Measurements from ENCODE around the gene NDOR1.

The NDOR1 gene

DNA sequence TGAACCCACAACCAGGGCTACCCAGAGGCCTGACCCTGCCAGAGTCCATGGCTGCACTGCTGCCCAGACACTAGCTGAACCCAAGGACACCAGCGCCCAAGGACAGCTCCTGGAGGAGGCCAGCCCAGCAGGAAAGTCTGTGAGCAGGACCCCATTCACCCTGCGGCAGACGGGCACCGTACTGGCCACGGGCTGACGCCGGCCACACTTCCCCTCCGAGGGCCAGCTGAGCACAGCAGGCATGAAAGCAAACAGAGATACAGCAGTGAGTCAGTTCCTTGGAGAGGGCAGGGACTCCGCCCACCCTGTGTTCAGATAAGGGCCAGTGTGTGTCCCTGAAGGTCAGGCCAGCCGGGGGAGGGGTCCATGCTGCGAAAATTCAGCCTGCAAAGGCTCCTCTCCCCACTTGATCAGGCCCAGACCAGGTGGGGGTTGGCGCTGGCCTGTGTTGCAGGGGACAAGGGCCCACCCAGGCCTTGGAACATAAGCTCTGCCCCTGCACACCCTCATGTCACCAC, 13.3 kb downstream of the NDOR1 start:
- H3K9me3 ChIP-seq (ENCODE audit: insufficient read depth, low read length), result no peaks in the 10 kb centered on the region
- H3K9ac ChIP-seq (ENCODE audit: low read length), result no peak overlapping the region
- no peak overlapping the region for H3K4me3 ChIP-seq (ENCODE audit: insufficient read depth, low read length, poor library complexity, severe bottlenecking)
- no peaks in the 10 kb centered on the region for H3K36me3 ChIP-seq (ENCODE audit: low read length)
- no peaks in the 10 kb centered on the region for H3K9me2 ChIP-seq (replicated peaks; ENCODE audit: insufficient read depth, low read length)
- no peak overlapping the region for H3K4me2 ChIP-seq (ENCODE audit: low read depth, low read length, poor library complexity, severe bottlenecking)
- no peaks in the 10 kb centered on the region for H4K20me1 ChIP-seq (ENCODE audit: low read depth, low read length)
- H2AFZ ChIP-seq (ENCODE audit: low read depth, low read length, severe bottlenecking), result no peak overlapping the region
- H3K27ac ChIP-seq (ENCODE audit: low read depth, low read length), result no peak overlapping the region
- no peaks in the 10 kb centered on the region for H3F3A ChIP-seq (ENCODE audit: insufficient read depth)
- no peaks in the 10 kb centered on the region for H3K27me3 ChIP-seq (ENCODE audit: low read length)
- TF ChIP-seq, protein P1, sequence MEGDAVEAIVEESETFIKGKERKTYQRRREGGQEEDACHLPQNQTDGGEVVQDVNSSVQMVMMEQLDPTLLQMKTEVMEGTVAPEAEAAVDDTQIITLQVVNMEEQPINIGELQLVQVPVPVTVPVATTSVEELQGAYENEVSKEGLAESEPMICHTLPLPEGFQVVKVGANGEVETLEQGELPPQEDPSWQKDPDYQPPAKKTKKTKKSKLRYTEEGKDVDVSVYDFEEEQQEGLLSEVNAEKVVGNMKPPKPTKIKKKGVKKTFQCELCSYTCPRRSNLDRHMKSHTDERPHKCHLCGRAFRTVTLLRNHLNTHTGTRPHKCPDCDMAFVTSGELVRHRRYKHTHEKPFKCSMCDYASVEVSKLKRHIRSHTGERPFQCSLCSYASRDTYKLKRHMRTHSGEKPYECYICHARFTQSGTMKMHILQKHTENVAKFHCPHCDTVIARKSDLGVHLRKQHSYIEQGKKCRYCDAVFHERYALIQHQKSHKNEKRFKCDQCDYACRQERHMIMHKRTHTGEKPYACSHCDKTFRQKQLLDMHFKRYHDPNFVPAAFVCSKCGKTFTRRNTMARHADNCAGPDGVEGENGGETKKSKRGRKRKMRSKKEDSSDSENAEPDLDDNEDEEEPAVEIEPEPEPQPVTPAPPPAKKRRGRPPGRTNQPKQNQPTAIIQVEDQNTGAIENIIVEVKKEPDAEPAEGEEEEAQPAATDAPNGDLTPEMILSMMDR (IDR thresholded peaks at IDR 0.05; ENCODE audit: insufficient read depth, low read length, poor library complexity, severe bottlenecking), result no peak
- no peak for TF ChIP-seq EZH2phosphoT487 (conservative IDR thresholded peaks at IDR 0.05; ENCODE audit: low read length)
- H3K79me2 ChIP-seq (ENCODE audit: insufficient read depth, low read length), result no peaks in the 10 kb centered on the region

DNA sequence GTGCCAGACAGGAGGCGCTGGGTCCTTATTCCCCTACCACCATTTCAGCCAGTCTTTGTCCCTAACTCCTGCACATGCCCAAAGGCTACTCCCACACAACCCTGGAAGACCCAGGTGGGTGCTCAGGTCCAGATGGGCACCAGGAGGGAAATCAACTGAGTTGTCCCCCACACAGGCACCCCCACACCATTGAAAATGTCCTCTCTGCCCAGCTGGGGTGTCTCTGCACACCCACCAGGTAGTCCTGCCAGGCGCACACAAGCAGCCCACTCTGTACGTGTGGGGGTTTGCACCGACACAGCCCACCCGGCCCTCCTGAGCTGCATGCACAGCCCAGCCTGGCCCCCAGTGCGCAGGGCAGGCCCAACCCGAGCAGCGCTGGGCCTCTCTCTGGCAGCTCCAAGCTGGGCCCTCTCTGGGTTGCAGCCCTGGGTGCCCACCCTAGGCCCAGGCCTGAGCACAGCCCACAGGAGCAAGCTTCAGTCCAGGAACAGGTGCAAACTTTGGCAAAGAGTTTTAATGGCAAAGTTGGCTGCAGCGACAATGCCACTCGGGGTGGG, 14.3 kb downstream of the NDOR1 start:
- H3K27ac ChIP-seq (ENCODE audit: low read depth, low read length), result no peak overlapping the region
- H2AFZ ChIP-seq (ENCODE audit: low read depth, low read length, severe bottlenecking), result no peak overlapping the region
- H3K36me3 ChIP-seq (ENCODE audit: low read length), result no peaks in the 10 kb centered on the region
- H3K4me3 ChIP-seq (ENCODE audit: insufficient read depth, low read length, poor library complexity, severe bottlenecking), result no peak overlapping the region
- H3K9me2 ChIP-seq (replicated peaks; ENCODE audit: insufficient read depth, low read length), result no peaks in the 10 kb centered on the region
- H3K27me3 ChIP-seq (ENCODE audit: low read length), result no peaks in the 10 kb centered on the region
- no peak overlapping the region for H3K9ac ChIP-seq (ENCODE audit: low read length)
- no peak overlapping the region for H3K4me2 ChIP-seq (ENCODE audit: low read depth, low read length, poor library complexity, severe bottlenecking)
- no peaks in the 10 kb centered on the region for H3F3A ChIP-seq (ENCODE audit: insufficient read depth)
- H3K9me3 ChIP-seq (ENCODE audit: insufficient read depth, low read length), result no peaks in the 10 kb centered on the region
- H4K20me1 ChIP-seq (ENCODE audit: low read depth, low read length), result no peaks in the 10 kb centered on the region
- no peaks in the 10 kb centered on the region for H3K79me2 ChIP-seq (ENCODE audit: insufficient read depth, low read length)
- TF ChIP-seq, protein P1 (IDR thresholded peaks at IDR 0.05; ENCODE audit: insufficient read depth, low read length, poor library complexity, severe bottlenecking), result no peak
- TF ChIP-seq EZH2phosphoT487 (conservative IDR thresholded peaks at IDR 0.05; ENCODE audit: low read length), result no peak

GRCh38 chr9:137220317-137221094, 15.0 kb downstream of the NDOR1 start:
- H2AFZ ChIP-seq (ENCODE audit: low read depth, low read length, severe bottlenecking), result no peak overlapping the region
- H3K27me3 ChIP-seq (ENCODE audit: low read length), result no peaks in the 10 kb centered on the region
- no peak overlapping the region for H3K27ac ChIP-seq (ENCODE audit: low read depth, low read length)
- no peaks in the 10 kb centered on the region for H3K36me3 ChIP-seq (ENCODE audit: low read length)
- no peak overlapping the region for H3K4me2 ChIP-seq (ENCODE audit: low read depth, low read length, poor library complexity, severe bottlenecking)
- H3F3A ChIP-seq (ENCODE audit: insufficient read depth), result no peaks in the 10 kb centered on the region
- H4K20me1 ChIP-seq (ENCODE audit: low read depth, low read length), result no peaks in the 10 kb centered on the region
- no peak overlapping the region for H3K9ac ChIP-seq (ENCODE audit: low read length)
- no peak overlapping the region for H3K4me3 ChIP-seq (ENCODE audit: insufficient read depth, low read length, poor library complexity, severe bottlenecking)
- H3K9me2 ChIP-seq (replicated peaks; ENCODE audit: insufficient read depth, low read length), result no peaks in the 10 kb centered on the region
- TF ChIP-seq EZH2phosphoT487 (conservative IDR thresholded peaks at IDR 0.05; ENCODE audit: low read length), result no peak
- TF ChIP-seq, protein P1 (IDR thresholded peaks at IDR 0.05; ENCODE audit: insufficient read depth, low read length, poor library complexity, severe bottlenecking), result no peak
- no peaks in the 10 kb centered on the region for H3K79me2 ChIP-seq (ENCODE audit: insufficient read depth, low read length)
- H3K9me3 ChIP-seq (ENCODE audit: insufficient read depth, low read length), result no peaks in the 10 kb centered on the region

Data from SU-DHL-6 (cell line).